Immature natural killer cell (primary cell): ENCODE results near the gene NDUFAF3. TPM values are rescaled to one million over a fixed set of nuclear protein-coding genes. Genes with fewer than 3 reads are reported as not detected.
A peak's percentile ranks its signal among the peaks of the same experiment; 100 is the strongest.

ENCODE experiments used
- DNase-seq, 3 donors: peaks; one replicate each; pipeline ENCODE4 v3.0.0; 2022; ENCODE audit warnings: mixed read lengths in 1 of 3
- H3K27ac Mint-ChIP-seq, 6 donors: one replicate each; pipeline ENCODE4 v1.8.0; 2020; ENCODE audit warnings: mixed read lengths in 6 of 6, mild to moderate bottlenecking in 5 of 6, inconsistent platforms in 4 of 6, moderate library complexity in 3 of 6
- H3K27me3 Mint-ChIP-seq, 3 donors: one replicate each; pipeline ENCODE4 v1.8.0; 2020 to 2021; ENCODE audit warnings: low read depth in 3 of 3, mild to moderate bottlenecking in 3 of 3, mixed read lengths in 3 of 3, moderate library complexity in 3 of 3, inconsistent platforms in 1 of 3
- H3K36me3 Mint-ChIP-seq, 3 donors: one replicate each; pipeline ENCODE4 v1.8.0; 2020; ENCODE audit warnings: mixed read lengths in 3 of 3, inconsistent platforms in 2 of 3, mild to moderate bottlenecking in 2 of 3
- H3K4me1 Mint-ChIP-seq, 2 donors: one replicate each; pipeline ENCODE4 v1.8.0; 2020; ENCODE audit warnings: inconsistent platforms in 2 of 2, mild to moderate bottlenecking in 2 of 2, mixed read lengths in 2 of 2, moderate library complexity in 1 of 2
- H3K4me3 Mint-ChIP-seq, 5 donors: one replicate each; pipeline ENCODE4 v1.8.0; 2020; ENCODE audit warnings: mild to moderate bottlenecking in 5 of 5, mixed read lengths in 5 of 5, inconsistent platforms in 3 of 5, moderate library complexity in 3 of 5
- H3K9me3 Mint-ChIP-seq, 6 donors: one replicate each; pipeline ENCODE4 v1.8.0; 2020; ENCODE audit warnings: mild to moderate bottlenecking in 6 of 6, mixed read lengths in 6 of 6, inconsistent platforms in 4 of 6, moderate library complexity in 3 of 6
- polyA plus RNA-seq, 3 donors: library from polyadenylated mRNA; unstranded; fragments of 300-500 nt; fragmentation: Illumina TruSeq; gene quantifications; one replicate each; pipeline ENCODE4 v1.2.3, GENCODE V29; 2021

NDUFAF3 gene
- polyA plus RNA-seq, 3 donors from 2014 or later, result 118 to 204 (median 142) TPM

GRCh38 chr3:48990636-48991469 lies 31.1 kb upstream of the NDUFAF3 start:
- H3K36me3 Mint-ChIP-seq, result peaks cover 0 to 4% (median 0%) of the 10 kb centered on the region in 3 donors
- DNase-seq, result peak; percentile 26 to 34 (median 29)
- no peaks in the 10 kb centered on the region for H3K9me3 Mint-ChIP-seq
- peaks cover 0 to 9% (median 5%) of the 10 kb centered on the region in 3 donors for H3K27me3 Mint-ChIP-seq
- H3K4me3 Mint-ChIP-seq, result peak overlapping the region; percentile 84 to 91 (median 90)
- H3K27ac Mint-ChIP-seq, result peak overlapping the region; percentile 76 to 89 (median 85)
- H3K4me1 Mint-ChIP-seq, result peaks cover 32 to 47% of the 10 kb centered on the region in 2 donors

DNA sequence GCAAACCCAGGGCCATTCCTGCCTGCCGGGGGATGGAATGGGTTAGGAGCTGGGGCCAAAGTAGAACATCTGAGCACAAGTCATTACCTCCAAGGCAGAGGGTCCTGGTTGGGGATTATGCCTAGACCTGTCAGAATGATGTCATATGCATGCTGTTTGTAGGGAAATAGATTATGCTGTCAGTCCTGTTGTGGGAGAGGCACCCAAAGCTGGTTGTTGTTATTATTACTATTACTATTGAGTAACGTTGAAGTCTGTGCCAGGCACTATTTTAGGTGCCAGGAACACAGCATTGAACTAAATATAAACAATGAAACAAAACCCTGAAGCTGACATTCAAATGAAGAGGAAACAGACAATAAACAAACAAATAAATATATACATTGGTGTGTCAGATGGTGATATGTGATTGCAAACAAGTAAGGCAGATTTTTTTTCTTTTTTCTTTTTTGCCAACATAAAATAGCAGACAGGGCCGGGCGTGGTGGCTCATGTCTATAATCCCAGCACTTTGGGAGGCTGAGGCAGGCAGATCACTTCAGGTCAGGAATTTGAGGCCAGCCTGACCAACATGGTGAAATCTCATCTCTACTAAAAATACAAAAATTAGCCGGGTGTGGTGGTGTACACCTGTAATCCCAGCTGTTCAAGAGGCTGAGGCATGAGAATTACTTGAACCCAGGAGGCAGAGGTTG lies 29.9 kb upstream of the NDUFAF3 start:
- peaks cover 32 to 47% of the 10 kb centered on the region in 2 donors for H3K4me1 Mint-ChIP-seq

GRCh38 chr3:48993834-48994233 lies 28.1 kb upstream of the NDUFAF3 start:
- Mint-ChIP-seq H3K4me3 (no peak overlapping the region), H3K27ac (no peak overlapping the region), H3K4me1 (peaks cover 28 to 38% of the 10 kb centered on the region in 2 donors), H3K9me3 (no peaks in the 10 kb centered on the region), H3K27me3 (peaks cover 0 to 4% (median 1%) of the 10 kb centered on the region in 3 donors), H3K36me3 (peaks cover 0 to 4% (median 0%) of the 10 kb centered on the region in 3 donors)
- DNase-seq, result no peak

More for the DNA sequence above, 29.9 kb upstream of the NDUFAF3 start:
- Mint-ChIP-seq H3K27ac (peak overlapping the region in 4 of 6 donors; percentile 41 to 61 (median 55)), H3K9me3 (no peaks in the 10 kb centered on the region), H3K36me3 (peaks cover 0 to 4% (median 0%) of the 10 kb centered on the region in 3 donors), H3K4me3 (peak overlapping the region; percentile 39 to 90 (median 67)), H3K27me3 (peaks cover 0 to 6% (median 4%) of the 10 kb centered on the region in 3 donors)
- DNase-seq, result no peak

DNA sequence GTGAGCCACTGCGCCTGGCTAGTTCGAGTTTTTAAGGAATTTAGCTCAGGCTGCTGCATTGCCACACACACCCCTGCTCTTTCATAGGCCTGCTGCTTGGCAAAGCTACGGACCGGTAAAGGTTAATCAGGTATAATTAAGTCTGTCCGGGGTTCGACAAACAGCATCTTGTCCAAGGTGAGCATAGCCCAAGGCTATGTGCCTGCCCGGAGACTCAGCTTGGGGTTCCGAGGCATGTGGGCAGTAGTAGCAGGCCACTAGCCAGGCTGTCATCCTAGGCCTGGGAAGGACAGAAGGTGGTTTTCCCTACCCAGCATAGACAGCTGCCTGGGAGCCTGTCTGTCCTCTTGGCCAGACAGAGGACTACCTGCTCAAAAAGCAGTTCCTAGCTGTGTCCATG lies 25.3 kb upstream of the NDUFAF3 start:
- peaks cover 0 to 4% (median 0%) of the 10 kb centered on the region in 3 donors for H3K36me3 Mint-ChIP-seq
- H3K27ac Mint-ChIP-seq, result no peak overlapping the region
- no peak overlapping the region for H3K4me3 Mint-ChIP-seq
- H3K4me1 Mint-ChIP-seq, result peaks cover 8 to 18% of the 10 kb centered on the region in 2 donors
- no peak for DNase-seq
- no peaks in the 10 kb centered on the region for H3K9me3 Mint-ChIP-seq
- H3K27me3 Mint-ChIP-seq, result no peaks in the 10 kb centered on the region

- no peak for DNase-seq
- no peaks in the 10 kb centered on the region for H3K27me3 Mint-ChIP-seq
- peaks cover 0 to 4% (median 0%) of the 10 kb centered on the region in 3 donors for H3K36me3 Mint-ChIP-seq
- no peak overlapping the region for H3K27ac Mint-ChIP-seq
- H3K9me3 Mint-ChIP-seq, result no peaks in the 10 kb centered on the region
- peaks cover 4 to 13% of the 10 kb centered on the region in 2 donors for H3K4me1 Mint-ChIP-seq
- no peak overlapping the region for H3K4me3 Mint-ChIP-seq
Measured at GRCh38 chr3:48997102-48997635, 24.8 kb upstream of the NDUFAF3 start.

GRCh38 chr3:48997714-48998637 lies 23.9 kb upstream of the NDUFAF3 start:
- H3K4me1 Mint-ChIP-seq, result peaks cover 4 to 12% of the 10 kb centered on the region in 2 donors
- no peak for DNase-seq
- no peaks in the 10 kb centered on the region for H3K9me3 Mint-ChIP-seq
- peak overlapping the region in 1 of 6 donors; percentile 30 for H3K27ac Mint-ChIP-seq
- no peaks in the 10 kb centered on the region for H3K27me3 Mint-ChIP-seq
- H3K4me3 Mint-ChIP-seq, result no peak overlapping the region
- peaks cover 0 to 4% (median 0%) of the 10 kb centered on the region in 3 donors for H3K36me3 Mint-ChIP-seq

GRCh38 chr3:48999085-48999858 lies 22.6 kb upstream of the NDUFAF3 start:
- H3K4me3 Mint-ChIP-seq, result no peak overlapping the region
- H3K4me1 Mint-ChIP-seq, result peaks cover 0 to 2% of the 10 kb centered on the region in 2 donors
- H3K36me3 Mint-ChIP-seq, result peaks cover 0 to 4% (median 0%) of the 10 kb centered on the region in 3 donors
- peaks cover 0 to 2% (median 0%) of the 10 kb centered on the region in 3 donors for H3K27me3 Mint-ChIP-seq
- H3K27ac Mint-ChIP-seq, result peak overlapping the region in 3 of 6 donors; percentile 43 to 62 (median 49)
- no peaks in the 10 kb centered on the region for H3K9me3 Mint-ChIP-seq
- DNase-seq, result no peak

- H3K4me3 Mint-ChIP-seq, result no peak overlapping the region
- peaks cover 0 to 2% (median 0%) of the 10 kb centered on the region in 3 donors for H3K27me3 Mint-ChIP-seq
- no peaks in the 10 kb centered on the region for H3K36me3 Mint-ChIP-seq
- no peak overlapping the region for H3K27ac Mint-ChIP-seq
- DNase-seq, result no peak
- H3K9me3 Mint-ChIP-seq, result no peaks in the 10 kb centered on the region
- peaks cover under 1% of the 10 kb centered on the region in 2 donors for H3K4me1 Mint-ChIP-seq
Measured at GRCh38 chr3:49001155-49001554, 20.8 kb upstream of the NDUFAF3 start.

DNA sequence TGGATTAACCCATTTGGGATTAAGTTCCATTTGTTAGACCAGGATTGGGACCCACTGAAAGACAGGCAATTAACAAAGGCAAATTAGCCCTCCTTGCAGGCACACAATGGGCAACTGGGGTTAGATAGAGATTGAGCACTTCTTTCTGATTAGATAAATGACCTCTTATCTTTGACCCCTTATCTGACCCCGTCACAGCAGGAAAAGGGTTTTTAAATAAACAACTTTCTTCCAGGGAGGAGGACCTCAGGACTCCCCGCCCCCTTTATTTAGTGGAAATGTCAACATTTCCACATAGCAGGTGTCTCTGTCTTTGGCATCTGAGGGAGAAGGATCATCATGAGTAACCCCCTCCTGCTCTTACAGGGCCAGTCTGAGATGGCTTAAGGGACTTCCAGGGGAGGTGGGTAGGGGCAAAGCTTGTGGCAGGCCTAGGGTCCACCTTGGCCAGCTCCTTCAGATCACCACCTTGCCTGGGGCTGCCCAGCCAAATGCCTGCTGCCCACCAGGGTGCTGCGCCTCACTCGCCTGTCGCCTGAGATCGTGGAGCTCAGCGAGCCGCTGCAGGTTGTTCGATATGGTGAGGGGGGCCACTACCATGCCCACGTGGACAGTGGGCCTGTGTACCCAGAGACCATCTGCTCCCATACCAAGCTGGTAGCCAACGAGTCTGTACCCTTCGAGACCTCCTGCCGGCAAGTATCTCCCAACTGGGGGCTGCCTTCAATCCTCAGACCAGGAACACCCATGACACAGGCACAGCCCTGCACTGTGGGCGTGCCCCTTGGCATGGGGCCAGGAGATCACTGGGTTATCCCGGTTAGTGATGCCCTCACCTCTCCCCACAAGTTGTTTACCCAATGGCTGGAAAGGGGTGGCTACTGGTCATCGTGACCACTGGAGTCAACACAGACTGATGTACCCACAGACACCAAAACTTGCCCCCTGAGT lies 17.3 kb upstream of the NDUFAF3 start:
- H3K36me3 Mint-ChIP-seq, result no peaks in the 10 kb centered on the region
- H3K4me3 Mint-ChIP-seq, result peak overlapping the region in 1 of 5 donors; percentile 9
- H3K27me3 Mint-ChIP-seq, result peaks cover 0 to 10% (median 6%) of the 10 kb centered on the region in 3 donors
- H3K27ac Mint-ChIP-seq, result no peak overlapping the region
- peaks cover 23 to 31% of the 10 kb centered on the region in 2 donors for H3K4me1 Mint-ChIP-seq
- no peak for DNase-seq
- H3K9me3 Mint-ChIP-seq, result no peaks in the 10 kb centered on the region

GRCh38 chr3:49005303-49005680 lies 16.6 kb upstream of the NDUFAF3 start:
- Mint-ChIP-seq H3K9me3 (no peaks in the 10 kb centered on the region), H3K36me3 (no peaks in the 10 kb centered on the region), H3K27me3 (peaks cover 0 to 10% (median 6%) of the 10 kb centered on the region in 3 donors), H3K4me3 (peak overlapping the region in 1 of 5 donors; percentile 9), H3K4me1 (peaks cover 23 to 31% of the 10 kb centered on the region in 2 donors), H3K27ac (peak overlapping the region in 1 of 6 donors; percentile 11)
- no peak for DNase-seq

DNA sequence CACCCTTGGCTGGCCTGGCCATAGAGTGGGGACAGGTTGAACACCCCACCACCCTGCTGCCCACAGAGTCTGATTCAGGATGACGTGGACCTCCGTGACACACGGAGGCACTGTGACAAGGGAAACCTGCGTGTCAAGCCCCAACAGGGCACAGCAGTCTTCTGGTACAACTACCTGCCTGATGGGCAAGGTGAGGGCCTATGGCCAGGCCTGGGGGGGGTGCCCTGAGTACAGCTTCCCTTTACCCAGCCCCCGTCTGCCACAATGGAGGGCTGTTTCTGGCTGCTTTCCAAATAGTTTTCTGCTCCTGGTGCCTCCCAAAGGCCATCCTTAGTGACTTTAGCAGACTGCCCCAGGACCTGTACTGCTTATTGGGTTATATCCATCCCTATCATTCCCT lies 15.9 kb upstream of the NDUFAF3 start:
- Mint-ChIP-seq H3K27me3 (peaks cover 0 to 10% (median 6%) of the 10 kb centered on the region in 3 donors), H3K36me3 (no peaks in the 10 kb centered on the region), H3K4me1 (peaks cover 23 to 31% of the 10 kb centered on the region in 2 donors), H3K27ac (peak overlapping the region in 5 of 6 donors; percentile 93 to 99 (median 98)), H3K4me3 (peak overlapping the region; percentile 97 to 100 (median 99)), H3K9me3 (no peaks in the 10 kb centered on the region)
- no peak for DNase-seq
